Measurements from ENCODE around the gene MPP4. TPM values are rescaled to one million over a fixed set of nuclear protein-coding genes. Genes with fewer than 3 reads are reported as not detected.

The MPP4 gene
- total RNA-seq, 1 experiment from 2014 or later = 0.16 TPM

- no peaks in the 10 kb centered on the region for H3K9me3 ChIP-seq
- H3K27me3 Mint-ChIP-seq (ENCODE audit: insufficient read depth, unreplicated experiment) = no peaks in the 10 kb centered on the region
- intact Hi-C loops (cut with micrococcal nuclease; ENCODE audit: unreplicated experiment) = no loop called here
- H3K27ac Mint-ChIP-seq (ENCODE audit: unreplicated experiment) = no peak overlapping the region
- no peaks in the 10 kb centered on the region for H3K27me3 ChIP-seq (replicated peaks; ENCODE audit: control insufficient read depth, insufficient read depth, low read length)
- H3K4me1 Mint-ChIP-seq (ENCODE audit: low read depth, unreplicated experiment) = no peaks in the 10 kb centered on the region
- no peak for DNase-seq
- no TSS peak for BruUV-seq (replicated peaks)
- no peak for TF ChIP-seq CTCF (IDR thresholded peaks at IDR 0.05; ENCODE audit: insufficient read depth in 1 of 2, low read depth in 1 of 2, low read length in 1 of 2, severe bottlenecking in 1 of 2, unreplicated experiment in 1 of 2)
- POLR2A ChIA-PET = no interaction called here
- H3K9me3 Mint-ChIP-seq (ENCODE audit: unreplicated experiment) = no peaks in the 10 kb centered on the region
- no peak overlapping the region for H3K4me3 Mint-ChIP-seq (ENCODE audit: unreplicated experiment)
- H3K36me3 ChIP-seq (ENCODE audit: control insufficient read depth, insufficient read depth, low read length) = no peaks in the 10 kb centered on the region
- CTCF ChIA-PET = no interaction called here
- H3K4me3 ChIP-seq (ENCODE audit: low read depth, low read length) = no peak overlapping the region
- no peaks in the 10 kb centered on the region for H3K36me3 Mint-ChIP-seq (ENCODE audit: insufficient read depth, unreplicated experiment)
- H3K4me1 ChIP-seq = no peaks in the 10 kb centered on the region
Observed at GRCh38 chr2:201618744-201619662, 79.4 kb downstream of the MPP4 start.

GRCh38 chr2:201608021-201608420, 90.4 kb downstream of the MPP4 start:
- H3K9me3 Mint-ChIP-seq (ENCODE audit: unreplicated experiment) = no peaks in the 10 kb centered on the region
- Histone ChIP-seq H3K4me3 (ENCODE audit: low read depth, low read length) (no peak overlapping the region), H3K9me3 (peaks cover 3% of the 10 kb centered on the region; the same call in 1 of the 2 replicates), H3K36me3 (ENCODE audit: control insufficient read depth, insufficient read depth, low read length) (no peaks in the 10 kb centered on the region), H3K27me3 (replicated peaks; ENCODE audit: control insufficient read depth, insufficient read depth, low read length) (no peaks in the 10 kb centered on the region), H3K4me1 (no peaks in the 10 kb centered on the region)
- peaks cover 4% of the 10 kb centered on the region for H3K27me3 Mint-ChIP-seq (ENCODE audit: insufficient read depth, unreplicated experiment)
- no TSS peak for BruUV-seq (replicated peaks)
- no peak for TF ChIP-seq CTCF (IDR thresholded peaks at IDR 0.05; ENCODE audit: insufficient read depth in 1 of 2, low read depth in 1 of 2, low read length in 1 of 2, severe bottlenecking in 1 of 2, unreplicated experiment in 1 of 2)
- H3K27ac Mint-ChIP-seq (ENCODE audit: unreplicated experiment) = no peak overlapping the region
- ChIA-PET POLR2A (no interaction called here), CTCF (no interaction called here)
- DNase-seq = no peak
- intact Hi-C loops (cut with micrococcal nuclease; ENCODE audit: unreplicated experiment) = no loop called here
- H3K36me3 Mint-ChIP-seq (ENCODE audit: insufficient read depth, unreplicated experiment) = no peaks in the 10 kb centered on the region
- H3K4me1 Mint-ChIP-seq (ENCODE audit: low read depth, unreplicated experiment) = no peaks in the 10 kb centered on the region
- H3K4me3 Mint-ChIP-seq (ENCODE audit: unreplicated experiment) = no peak overlapping the region

DNA sequence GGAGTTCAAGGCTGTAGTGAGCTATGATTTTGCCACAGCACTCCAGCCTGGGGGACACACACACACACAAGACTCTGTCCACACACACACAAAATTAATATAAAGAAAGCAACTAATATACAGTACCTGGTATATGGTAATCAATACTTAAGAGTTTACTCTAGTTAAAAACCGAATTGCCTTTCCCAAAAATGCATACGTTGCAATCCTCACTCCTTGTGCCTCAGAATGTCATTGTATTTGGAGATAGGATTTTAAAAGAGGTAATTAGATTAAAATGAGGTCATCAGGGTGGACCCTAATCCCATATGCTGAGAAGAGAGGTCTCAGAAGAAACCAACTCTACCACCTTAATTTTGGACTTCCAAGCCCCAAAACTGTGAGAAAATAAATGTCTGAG, 90.9 kb downstream of the MPP4 start:
- no TSS peak for BruUV-seq (replicated peaks)
- Mint-ChIP-seq H3K27me3 (ENCODE audit: insufficient read depth, unreplicated experiment) (peaks cover 4% of the 10 kb centered on the region), H3K27ac (ENCODE audit: unreplicated experiment) (no peak overlapping the region), H3K36me3 (ENCODE audit: insufficient read depth, unreplicated experiment) (no peaks in the 10 kb centered on the region), H3K4me3 (ENCODE audit: unreplicated experiment) (no peak overlapping the region), H3K9me3 (ENCODE audit: unreplicated experiment) (no peaks in the 10 kb centered on the region), H3K4me1 (ENCODE audit: low read depth, unreplicated experiment) (no peaks in the 10 kb centered on the region)
- ChIA-PET POLR2A (no interaction called here), CTCF (no interaction called here)
- Histone ChIP-seq H3K9me3 (peaks cover 3% of the 10 kb centered on the region; the same call in 1 of the 2 replicates), H3K36me3 (ENCODE audit: control insufficient read depth, insufficient read depth, low read length) (no peaks in the 10 kb centered on the region), H3K4me3 (ENCODE audit: low read depth, low read length) (no peak overlapping the region), H3K4me1 (no peaks in the 10 kb centered on the region), H3K27me3 (replicated peaks; ENCODE audit: control insufficient read depth, insufficient read depth, low read length) (no peaks in the 10 kb centered on the region)
- TF ChIP-seq CTCF (IDR thresholded peaks at IDR 0.05; ENCODE audit: insufficient read depth in 1 of 2, low read depth in 1 of 2, low read length in 1 of 2, severe bottlenecking in 1 of 2, unreplicated experiment in 1 of 2) = no peak
- intact Hi-C loops (cut with micrococcal nuclease; ENCODE audit: unreplicated experiment) = no loop called here
- DNase-seq = no peak

Measured in Caco-2 (cell line).